SIG-M5 treated with dmso at 0.1 percent for 504 hours (cell line): ENCODE data around the gene ENPP7.
"Not testable (repeated sequence)": the region's sequence is repeated elsewhere in the genome, so short reads cannot be mapped to it uniquely, and the experiment has no call there.

Source experiments
- DNase-seq: peaks from one replicate; lab custom pipeline; 2025; ENCODE audit not compliant: unreplicated experiment; lab: John Stamatoyannopoulos, UW

The ENPP7 gene

DNA sequence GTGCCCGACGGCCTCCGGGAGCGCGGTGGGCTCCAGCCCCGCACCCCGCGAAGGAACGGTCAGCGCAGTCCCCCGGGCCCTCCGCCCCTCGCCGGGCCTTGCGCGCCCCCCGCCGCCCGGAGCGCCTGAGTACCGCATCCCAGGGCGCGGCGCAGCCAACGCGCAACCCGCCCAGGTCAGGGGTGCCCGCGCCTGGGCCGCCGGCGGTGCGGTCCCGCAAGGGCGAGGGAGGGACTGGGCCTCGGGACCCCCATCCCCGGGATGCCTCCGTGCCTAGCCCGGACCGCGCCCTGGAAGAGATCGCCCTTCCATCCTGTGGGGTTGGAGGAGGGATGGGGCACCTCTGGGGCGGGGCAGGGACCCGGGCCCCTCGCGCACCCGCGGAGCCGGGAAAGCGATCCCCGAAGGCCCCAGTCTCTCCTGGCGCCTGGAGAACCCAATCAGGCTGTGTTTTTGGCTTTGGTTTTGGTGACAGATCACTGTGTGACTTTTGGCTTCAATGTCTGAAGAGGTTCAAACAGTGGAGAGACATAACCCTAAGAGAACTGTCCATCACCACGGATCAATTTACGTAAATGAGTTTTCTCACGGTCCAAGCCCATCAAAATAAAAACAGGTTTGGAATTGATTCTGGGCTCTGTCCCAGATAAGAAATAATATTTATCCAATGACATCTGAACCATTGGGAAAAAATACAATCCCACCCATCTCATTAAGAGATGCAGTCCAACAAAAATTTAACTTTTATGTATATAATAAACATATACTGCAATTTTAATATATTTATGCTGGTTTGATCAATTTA is 17.8 kb downstream of the ENPP7 start:
- no peak for DNase-seq

DNA sequence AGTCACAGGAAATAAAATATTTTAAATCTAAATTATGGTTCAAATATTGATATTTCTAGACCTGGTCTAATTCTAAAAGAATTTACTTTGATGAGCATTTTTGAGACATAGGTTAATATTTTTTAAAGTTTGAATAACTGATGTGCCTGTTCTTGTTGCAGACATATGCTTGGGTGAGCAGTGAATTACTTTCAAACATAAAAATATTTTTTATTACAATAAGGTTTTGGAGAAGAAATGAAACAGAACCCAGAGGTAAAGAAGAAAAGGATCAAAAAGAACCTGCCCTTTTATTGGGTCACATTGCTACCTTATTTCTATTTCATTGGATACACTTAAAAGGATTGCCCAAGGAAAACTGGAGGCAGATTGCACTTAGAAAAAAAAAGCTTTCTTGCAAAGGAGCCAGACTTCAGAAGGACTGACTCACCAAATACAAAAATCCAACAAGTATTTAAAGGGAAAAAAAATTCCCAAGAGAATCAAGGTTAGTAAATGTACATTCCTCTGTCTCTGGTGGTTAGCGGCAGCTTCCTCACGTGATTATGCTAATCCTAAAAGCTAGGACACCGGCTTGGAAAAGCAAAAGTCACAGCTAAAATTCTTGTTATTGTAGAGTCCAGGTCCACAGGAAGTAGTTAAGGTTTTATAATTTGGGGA is 18.5 kb downstream of the ENPP7 start:
- DNase-seq = no peak

DNA sequence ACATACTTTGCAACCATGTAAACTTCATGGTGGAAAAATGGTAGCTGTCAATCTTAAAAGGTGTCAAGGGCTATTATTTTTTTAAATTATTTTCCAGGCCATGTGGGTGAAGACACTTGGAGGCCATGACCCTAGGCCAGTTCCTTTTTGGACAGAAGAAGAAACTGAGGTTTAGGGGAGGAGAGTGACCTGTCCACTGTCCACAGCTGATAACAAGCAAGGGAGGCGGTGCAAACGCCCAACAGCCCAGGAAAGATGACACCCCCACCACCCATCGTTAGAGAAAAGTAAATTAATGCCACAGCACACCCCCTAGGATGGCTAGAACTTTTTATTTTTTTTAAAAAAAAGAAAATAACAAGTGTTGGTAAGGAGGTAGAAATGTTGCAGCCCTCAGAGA is 19.2 kb downstream of the ENPP7 start:
- no peak for DNase-seq

DNA sequence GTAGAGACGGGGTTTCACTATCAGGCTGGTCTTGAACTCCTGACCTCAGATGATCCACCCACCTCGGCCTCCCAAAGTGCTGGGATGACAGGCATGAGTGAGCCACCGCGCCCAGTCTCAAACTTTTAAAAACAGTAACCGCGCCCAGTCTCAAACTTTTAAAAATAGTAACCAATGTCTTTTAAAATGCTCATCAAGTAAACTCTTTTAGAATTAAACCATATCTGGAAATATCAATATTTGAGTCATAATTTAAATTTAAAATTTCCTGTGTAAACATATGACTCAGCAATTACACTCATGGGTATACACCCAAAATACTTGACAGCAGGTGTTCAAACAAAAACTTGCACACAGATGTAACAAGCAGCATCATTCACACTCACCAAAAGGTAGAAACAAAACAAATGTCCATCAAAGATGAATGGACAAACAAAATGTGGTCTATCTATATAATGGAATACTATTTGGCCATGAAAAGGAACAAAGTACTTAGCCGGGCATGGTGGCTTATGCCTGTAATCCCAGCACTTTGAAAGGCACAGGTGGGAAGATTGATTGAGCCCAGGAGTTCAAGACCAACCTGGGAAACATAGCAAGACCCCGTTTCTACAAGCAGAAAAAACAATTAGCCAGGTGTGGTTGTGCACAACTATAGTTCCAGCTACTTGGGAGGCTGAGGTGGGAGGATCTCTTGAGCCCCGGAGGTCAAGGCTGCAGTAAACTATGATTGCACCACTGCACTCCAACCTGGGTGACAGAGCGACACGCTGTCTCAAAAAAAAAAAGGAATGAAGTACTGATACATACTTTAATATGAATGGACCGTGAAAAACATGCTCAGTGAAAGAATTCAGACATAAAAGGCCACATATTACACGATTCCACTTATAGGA is 20.2 kb downstream of the ENPP7 start:
- no peak for DNase-seq

DNA sequence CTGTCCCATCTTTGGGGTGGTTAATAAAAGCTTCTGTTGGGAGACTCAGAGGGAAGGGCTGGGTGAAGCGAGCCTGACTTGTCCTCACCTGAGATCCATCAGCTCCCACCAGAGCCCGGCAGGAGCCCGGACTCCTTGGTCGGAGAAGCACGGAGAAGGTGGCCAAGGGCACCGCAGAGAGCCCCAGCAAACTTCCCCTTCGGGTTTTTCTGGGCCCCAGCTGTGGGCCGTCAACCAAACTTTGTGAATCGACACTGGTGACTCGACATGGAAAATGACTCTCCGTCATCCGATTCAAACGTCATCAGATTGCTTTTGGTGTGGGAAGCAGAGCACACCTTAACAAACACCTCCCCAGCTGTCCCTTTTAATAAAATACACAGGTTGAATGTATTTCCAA is 21.4 kb downstream of the ENPP7 start:
- DNase-seq = no peak

DNA sequence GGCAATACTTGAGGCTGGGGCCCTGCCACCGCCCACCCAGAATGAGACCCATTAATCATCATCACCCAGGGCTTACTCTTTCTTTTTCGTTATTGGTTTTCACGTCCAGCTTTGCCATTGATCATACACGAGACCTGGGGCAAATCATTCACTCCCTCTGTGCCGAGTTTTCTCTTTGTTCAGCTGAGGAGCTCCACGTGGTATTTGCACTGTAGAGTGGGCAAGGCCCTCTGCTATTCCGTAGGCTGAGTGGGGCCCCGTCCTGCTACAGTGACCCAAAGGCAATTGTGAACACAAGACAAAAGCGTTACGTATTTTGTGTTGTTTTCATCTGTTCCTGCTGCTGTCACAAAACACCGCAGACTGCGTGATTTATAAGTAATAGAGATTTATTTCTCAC is 23.6 kb downstream of the ENPP7 start:
- DNase-seq = no peak

DNA sequence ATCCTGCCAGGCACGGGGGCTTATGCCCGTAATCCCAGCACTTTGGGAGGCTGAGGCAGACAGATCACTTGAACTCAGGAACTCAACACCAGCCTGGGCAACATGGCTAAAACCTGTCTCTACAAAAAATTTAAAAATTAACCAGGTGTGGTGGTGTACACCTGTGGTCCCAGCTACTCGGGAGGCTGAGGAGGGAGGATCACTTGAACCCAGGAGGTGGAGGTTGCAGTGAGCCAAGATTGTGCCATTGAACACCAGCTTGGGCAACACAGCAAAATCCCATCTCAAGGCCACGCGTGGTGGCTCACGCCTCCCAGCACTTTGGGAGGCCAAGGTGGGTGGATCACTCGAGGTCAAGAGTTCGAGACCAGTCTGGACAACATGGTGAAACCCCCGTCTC is 24.2 kb downstream of the ENPP7 start:
- not testable (repeated sequence) for DNase-seq

DNA sequence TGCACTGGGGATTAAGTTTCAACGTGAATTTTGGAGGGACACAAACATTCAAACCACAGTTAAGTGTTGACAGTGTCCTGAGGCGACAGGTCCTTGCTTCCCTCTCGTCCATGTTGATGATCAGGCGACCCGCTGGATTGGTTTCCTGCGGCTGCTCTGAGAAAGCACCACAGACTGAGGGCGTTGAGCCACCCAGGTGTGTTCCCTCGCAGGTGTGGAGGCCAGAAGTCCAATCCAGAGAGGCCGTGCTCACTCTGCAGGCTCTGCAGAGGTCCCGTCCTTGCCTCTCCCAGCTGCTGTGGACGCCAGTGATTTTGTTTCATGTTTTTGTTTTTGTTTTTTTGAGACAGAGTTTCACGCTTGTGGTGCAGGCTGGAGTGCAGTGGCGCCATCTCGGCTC is 24.8 kb downstream of the ENPP7 start:
- DNase-seq = no peak

DNA sequence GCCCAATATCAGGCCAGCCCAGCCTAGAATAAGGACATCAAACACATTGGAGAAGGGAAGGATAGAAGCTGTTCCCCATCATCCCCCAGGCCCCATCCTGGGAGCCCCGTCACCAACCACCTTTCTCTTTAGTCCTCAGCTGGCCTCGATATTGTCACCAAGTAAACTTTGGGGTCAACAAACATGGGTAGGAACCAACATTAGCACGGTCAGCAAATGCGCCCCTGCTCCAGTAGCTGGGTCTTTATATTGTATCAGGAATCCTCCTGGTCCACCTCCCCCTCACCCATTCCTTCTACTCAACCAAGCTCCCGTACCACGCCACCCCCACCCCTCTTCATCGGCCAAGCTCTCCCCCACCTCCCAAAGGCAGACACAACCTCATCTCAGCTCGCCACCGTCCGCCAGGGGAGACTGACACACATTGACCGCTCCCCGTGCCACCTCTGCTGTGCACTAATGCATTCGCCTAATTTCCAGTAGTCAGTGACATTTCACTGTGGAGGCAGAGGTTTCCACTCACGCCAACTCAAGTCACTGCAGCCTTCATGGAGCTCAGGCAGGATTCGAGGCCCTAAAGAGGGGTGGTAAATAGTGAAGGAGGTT is 26.5 kb downstream of the ENPP7 start:
- DNase-seq = no peak

DNA sequence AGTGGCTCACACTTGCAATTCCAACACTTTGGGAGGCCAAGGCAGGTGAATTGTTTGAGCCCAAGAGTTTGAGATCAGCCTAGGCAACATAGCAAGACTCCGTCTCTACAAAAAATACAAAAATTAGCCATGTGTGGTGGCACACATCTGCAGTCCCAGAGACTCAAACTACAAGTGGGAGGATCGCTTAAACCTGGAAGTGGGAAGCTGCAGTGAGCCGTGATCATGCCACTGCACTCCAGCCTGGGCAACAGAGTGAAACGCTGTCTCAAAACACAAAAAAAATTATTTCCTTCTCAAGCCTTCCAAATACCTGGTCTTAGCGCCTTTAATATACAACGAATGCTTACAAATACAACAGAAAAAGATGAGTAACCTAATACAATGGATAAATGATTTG is 27.5 kb downstream of the ENPP7 start:
- DNase-seq = no peak

DNA sequence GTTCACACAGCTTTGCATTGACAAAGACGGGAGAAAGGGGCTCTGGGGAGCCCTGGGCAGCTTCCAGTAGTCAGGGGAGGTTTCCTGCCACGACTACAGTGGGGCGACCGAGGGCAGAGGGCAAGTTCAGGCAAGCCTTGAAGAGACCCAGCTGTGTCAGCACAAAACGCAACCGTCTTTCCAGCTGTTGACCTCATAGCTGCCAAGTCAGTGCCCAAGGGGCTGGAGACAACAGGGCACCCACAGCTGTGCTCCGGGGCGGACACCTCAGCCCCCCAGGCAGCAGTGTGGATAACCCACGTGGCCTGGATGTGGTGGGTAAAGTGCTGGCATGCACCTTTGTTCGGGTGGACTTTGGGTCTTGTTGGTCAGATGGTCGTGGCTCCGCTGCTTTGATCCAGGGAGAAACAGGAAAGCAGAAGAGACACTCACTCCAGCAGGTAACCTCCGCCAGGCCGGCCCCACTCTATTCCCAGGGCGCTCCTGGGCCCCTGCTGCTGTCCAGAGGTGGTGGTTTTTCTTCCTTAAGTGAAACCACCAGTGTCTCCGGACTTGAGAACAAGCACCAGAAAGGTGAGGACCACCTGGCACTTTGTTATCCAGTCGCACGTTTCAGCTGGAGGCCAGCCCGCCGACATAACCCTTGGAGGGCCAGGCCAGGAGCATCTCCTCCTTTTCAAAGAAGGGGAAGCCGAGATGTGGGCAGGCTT is 29.6 kb downstream of the ENPP7 start:
- no peak for DNase-seq

DNA sequence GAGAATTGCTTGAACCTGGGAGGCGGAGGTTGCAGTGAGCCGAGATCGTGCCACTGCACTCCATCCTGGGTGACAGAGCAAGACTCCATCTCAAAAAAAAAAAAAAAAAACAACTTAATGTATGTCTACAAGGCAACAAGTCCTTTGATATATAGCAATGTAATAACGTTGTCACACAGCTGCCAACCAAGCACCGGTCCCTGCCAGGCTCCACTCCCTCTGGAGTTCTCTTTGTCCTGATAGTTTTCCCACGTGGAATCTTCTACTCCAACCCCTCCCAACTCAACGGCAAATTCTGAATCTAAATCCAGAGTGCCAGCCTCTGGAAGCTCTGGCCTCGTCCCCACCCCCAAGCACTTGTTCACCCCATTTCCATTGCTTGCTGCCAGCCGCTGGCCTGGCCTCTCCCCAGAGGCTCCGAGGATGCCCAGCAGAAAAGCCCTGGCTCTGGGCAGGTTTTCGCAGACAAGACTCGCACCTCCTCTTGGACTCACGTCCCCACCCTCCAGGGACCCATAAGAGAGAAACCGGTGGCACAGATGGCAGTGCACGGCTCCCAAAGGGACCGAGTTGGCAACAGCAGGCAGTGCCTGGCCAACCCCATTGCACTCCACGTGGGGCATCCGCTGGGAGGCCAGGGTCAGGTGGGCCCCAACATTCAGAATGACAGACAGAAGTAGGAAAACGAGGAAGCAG is 31.3 kb downstream of the ENPP7 start:
- DNase-seq = no peak

DNA sequence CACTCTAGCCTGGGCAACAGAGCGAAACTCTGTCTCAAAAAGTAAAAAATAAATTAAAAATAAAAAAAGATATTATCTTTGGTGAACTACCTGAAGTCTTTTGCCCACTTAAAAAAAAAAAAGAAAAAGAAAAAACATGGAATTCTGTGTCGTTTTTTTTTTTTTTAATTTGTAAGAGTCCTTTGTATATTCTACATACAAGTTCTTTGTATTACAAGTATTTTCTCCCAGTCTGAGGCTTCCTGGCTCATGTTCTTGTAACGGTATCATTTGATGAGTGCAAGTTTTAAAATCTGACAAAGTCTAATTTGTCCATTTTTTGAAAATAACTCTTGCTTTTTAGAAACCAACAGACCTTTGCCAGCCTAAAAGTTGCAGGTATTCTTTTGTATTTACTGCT is 35.0 kb downstream of the ENPP7 start:
- no peak for DNase-seq

DNA sequence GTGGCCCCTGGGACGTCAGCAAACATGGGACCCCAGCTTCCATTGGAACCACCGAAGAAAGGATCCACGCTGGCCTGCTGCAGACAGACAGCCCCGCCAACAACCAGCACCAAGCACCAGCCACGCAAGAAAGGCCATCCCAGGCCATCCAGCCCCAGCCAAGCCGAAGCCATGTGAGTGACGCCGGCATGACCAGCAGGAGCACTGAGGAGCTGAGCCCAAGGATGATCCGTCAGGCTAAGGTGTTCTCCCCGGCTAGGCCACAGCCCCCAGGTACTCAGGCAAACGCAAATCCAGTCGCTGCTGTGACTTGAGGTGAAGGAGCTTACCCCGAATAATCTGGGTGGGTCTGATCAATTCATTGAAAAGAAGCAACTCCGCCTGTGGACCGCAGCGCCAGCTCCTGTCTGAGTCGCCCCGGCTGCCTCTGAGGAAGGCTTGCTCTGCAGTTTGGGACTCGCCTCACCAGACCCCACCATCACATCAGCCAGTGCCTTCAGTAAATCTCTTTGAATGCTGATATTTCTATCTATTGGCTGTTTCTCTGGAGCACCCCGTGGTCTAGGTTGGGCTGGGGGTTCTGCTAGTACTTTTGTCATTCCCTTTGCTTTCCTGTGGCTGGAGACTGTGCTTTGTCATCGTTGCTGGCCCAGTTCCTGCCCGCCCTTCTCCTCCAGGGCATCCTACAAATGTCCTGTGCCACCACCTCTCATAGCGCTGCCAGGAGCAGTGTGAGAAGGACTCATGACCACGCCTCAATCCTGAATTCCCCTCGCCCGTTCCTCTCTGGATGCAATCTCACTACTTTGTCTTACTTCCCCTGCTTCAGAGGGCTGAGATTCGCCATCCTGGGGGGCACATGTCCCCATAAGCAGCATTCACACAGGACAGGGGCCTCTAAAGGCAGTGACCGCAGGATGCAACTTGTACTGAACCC is 39.1 kb downstream of the ENPP7 start:
- no peak for DNase-seq

DNA sequence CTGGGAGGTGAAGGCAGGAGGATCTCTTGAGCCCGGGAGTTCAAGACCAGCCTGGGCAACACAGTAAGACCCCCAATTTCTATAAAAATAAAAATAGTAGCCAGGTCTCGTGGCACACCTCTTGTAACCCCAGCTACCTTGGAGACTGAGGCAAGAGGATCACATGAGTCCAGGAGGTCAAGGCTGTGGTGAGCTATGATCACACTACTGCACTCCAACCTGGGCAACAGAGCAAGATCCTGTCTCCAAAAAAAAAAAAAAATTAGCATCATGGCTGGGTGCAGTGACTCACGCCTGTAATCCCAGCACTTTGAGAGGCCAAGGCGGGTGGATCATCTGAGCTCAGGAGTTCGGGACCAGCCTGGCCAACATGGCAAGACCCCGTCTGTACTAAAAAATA is 40.5 kb downstream of the ENPP7 start:
- no peak for DNase-seq

DNA sequence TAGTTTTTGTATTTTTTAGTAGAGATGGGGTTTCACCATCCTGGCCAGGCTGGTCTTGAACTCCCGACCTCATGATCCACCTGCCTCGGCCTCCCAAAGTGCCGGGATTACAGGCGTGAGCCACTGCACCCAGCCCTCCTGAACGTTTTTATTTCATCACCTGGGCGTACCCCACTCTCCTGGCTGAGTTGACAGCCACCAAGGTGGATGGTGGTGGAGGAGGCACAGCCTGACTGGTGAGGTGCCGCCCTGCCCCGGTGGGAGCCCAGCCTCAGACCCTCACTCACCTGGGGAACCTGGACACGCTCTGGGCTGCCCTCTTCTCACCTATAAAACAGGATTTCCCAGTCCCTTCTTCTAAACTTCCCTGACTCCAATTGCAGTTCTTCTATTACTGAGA is 42.0 kb downstream of the ENPP7 start:
- DNase-seq = not testable (repeated sequence)

DNA sequence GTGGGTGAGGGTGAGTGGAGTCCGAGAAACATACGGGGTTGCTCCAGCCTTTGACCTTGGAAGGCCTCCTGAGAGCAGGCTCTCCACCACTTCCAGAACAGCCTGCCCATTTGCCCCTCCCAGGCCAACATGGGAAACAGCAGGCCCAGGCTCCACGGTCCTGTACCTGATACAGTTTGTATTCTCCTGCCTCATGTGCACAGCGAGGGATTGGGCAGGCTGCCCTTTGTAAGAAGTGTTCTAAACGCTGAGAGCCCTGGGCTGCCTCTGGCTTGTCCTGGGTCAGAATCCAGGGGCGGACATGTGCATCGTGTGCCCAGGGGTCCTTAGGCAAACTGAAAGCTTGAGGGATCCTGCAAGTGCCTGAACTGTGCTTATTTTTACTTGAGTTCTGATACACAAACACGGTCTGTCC is 43.8 kb downstream of the ENPP7 start:
- DNase-seq = no peak

DNA sequence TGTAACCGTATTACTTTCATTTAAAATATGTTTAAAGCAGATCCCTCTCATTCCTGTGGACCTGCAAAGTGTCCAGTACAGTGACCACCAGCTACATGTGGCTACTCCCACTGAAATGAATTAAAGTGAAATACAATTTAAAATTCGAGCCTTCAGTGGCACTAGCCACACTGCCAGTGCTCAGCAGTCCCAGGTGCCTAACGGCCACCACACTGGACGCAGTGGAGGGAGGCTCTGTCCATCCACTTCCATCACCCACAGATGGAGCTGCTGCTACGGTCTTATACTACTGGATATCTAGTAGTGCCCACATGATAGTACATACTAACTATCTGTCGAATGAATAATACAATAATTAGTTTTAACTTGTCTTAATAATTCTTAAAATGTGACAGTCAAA is 44.9 kb downstream of the ENPP7 start:
- DNase-seq = no peak
